Prostate gland (tissue), 2 donors: ENCODE measurements around the gene CENPP. TPM values are rescaled to one million over a fixed set of nuclear protein-coding genes. Genes with fewer than 3 reads are reported as not detected.
A peak's percentile ranks its signal among the peaks of the same experiment; 100 is the strongest.

ENCODE experiments used
- DNase-seq: peaks from one replicate; pipeline ENCODE4 v3.0.0-alpha.2; 2019; ENCODE audit warnings: low spot score
- H3K27ac ChIP-seq, 2 donors: fragments of 200-600 bp; sonication (generic); 2 replicates each; pipeline ENCODE4 v1.5.1; 2017 to 2019
- H3K27me3 ChIP-seq: fragments of 200-600 bp; sonication (generic); replicated peaks from 2 replicates; pipeline ENCODE4 v1.5.1; 2019; ENCODE audit not compliant: insufficient read depth
- H3K36me3 ChIP-seq, 2 donors: fragments of 200-600 bp; sonication (generic); 1 replicate in 1 of 2; 2 replicates in 1 of 2; pipeline versions ENCODE4 v1.5.1 to v1.8.1; 2017 to 2019
- H3K4me1 ChIP-seq: fragments of 200-600 bp; sonication (generic); replicated peaks from 2 replicates; pipeline ENCODE4 v1.5.1; 2019
- H3K4me3 ChIP-seq, 2 donors: fragments of 200-600 bp; sonication (generic); 2 replicates each; pipeline ENCODE4 v1.5.1; 2017 to 2019
- H3K9me3 ChIP-seq: fragments of 200-600 bp; sonication (generic); 2 replicates; pipeline ENCODE4 v1.5.1; 2017
- POLR2A ChIP-seq: fragments of 450-650 bp; IDR thresholded peaks from one replicate; pipeline ENCODE4 v1.6.1; 2016; ENCODE audit warnings: antibody characterized with exemption, mild to moderate bottlenecking
- POLR2AphosphoS5 ChIP-seq: sonication (generic); formaldehyde crosslinking; IDR thresholded peaks from one replicate; pipeline ENCODE4 v1.6.1; 2017; ENCODE audit warnings: antibody characterized with exemption
- whole genome bisulfite sequencing: methylation state at CpG from one replicate; pipeline ENCODE4 v1.1.5; 2018; 5-methylcytosine and 5-hydroxymethylcytosine counted together
- intact Hi-C: fragments of 100-400 bp; cut with DNase I; formaldehyde crosslinking; loops from one replicate; pipeline ENCODE4 v1.14.2; 2022
- total RNA-seq, 2 donors: library from RNA; depleted of rRNA; stranded (reverse); fragments of >200 nt; gene quantifications; one replicate each; pipeline ENCODE4 v1.1.0, GENCODE V29; 2016
- TF ChIP-seq, protein P1 (sequence below), 4 experiments: fragments of 200-600 bp in 2 of 4; fragments of 450-650 bp in 2 of 4; sonication (generic) in 2 of 4; IDR thresholded peaks; 1 replicate in 3 of 4; 2 replicates in 1 of 4; pipeline ENCODE4 v1.5.1; 2016 to 2019; ENCODE audit warnings: antibody characterized with exemption in 4 of 4, mild to moderate bottlenecking in 2 of 4, moderate library complexity in 2 of 4

CENPP gene
- total RNA-seq, 2 donors from 2014 or later = 1.4 to 21.5 TPM

DNA sequence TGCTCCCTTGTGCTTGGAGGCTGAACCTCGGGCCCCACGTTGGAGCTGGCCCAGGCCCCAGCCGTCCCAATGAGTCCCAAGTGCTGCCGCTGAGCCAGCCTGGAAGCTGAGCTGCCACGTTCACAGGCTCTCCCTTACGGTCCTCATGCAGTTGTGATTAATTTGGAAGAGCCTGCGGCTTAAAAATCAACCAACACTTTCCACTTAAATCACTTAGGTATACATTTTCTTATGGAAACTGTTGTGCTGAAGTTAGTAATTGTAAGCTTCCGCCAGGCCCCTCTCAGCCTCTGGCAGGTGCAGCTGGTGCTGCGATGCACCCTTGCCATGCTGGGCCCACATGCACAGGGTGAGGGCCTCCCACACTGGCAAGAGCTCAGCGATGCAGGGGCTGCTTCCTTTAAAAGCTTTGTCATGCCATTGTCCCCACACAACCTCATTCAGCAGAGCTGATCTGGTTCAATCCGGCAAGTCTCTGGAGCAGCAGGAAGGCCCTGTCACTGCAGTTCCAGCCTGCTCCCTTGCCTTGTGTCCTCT is 283.2 kb downstream of the CENPP start:
- peak overlapping the region in 1 of 2 donors; percentile 65 for H3K27ac ChIP-seq
- no peak for DNase-seq
- H3K4me1 ChIP-seq = no peaks in the 10 kb centered on the region

DNA sequence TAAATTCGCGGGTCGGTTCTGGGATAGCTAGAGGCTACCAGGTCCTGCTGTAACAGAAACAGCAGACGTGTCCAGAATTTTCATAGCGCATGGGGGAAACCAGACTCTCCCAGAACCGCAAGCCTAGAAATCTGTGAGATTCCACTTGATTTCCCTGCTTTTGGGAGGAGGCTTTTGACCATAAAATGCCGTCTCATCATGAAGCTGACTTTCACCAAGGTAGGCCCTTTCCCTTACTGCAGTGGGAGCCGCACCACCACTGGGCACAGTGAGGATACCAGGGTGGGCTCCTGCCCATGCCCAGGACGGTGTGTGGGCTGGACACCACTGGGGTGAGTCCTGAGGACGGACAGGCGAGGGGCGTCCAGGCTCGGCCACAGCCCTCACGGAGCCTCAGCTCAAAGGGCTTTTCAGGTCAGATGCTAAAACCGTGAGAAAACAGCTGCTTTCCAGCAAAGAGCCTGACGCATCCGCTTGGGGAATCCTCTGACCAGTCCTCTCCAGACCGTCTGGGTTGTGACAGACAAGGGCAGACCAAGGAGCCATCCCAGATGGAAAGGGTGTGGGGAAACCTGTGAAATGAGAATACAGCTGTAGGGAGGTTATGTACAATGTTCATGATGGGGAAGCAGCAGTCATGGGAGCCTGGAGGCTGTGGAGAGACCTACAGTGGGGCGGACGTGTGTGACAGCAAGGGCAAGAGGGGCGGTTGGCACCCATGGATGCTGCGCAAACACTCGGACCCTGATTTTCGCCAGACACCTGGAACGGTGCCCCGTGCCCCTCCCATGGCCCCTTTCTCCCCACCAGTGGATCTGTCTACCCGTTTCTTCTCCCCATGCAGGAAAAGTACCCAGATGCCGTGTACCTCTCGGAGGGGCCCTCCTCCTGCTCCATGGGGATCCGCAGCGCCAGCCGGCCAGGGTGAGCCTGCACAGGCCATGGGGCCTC is 285.0 kb downstream of the CENPP start:
- H3K4me3 ChIP-seq = no peak overlapping the region
- TF ChIP-seq, protein P1, sequence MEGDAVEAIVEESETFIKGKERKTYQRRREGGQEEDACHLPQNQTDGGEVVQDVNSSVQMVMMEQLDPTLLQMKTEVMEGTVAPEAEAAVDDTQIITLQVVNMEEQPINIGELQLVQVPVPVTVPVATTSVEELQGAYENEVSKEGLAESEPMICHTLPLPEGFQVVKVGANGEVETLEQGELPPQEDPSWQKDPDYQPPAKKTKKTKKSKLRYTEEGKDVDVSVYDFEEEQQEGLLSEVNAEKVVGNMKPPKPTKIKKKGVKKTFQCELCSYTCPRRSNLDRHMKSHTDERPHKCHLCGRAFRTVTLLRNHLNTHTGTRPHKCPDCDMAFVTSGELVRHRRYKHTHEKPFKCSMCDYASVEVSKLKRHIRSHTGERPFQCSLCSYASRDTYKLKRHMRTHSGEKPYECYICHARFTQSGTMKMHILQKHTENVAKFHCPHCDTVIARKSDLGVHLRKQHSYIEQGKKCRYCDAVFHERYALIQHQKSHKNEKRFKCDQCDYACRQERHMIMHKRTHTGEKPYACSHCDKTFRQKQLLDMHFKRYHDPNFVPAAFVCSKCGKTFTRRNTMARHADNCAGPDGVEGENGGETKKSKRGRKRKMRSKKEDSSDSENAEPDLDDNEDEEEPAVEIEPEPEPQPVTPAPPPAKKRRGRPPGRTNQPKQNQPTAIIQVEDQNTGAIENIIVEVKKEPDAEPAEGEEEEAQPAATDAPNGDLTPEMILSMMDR (IDR thresholded peaks at IDR 0.05) = no peak
- no peak for TF ChIP-seq POLR2AphosphoS5
- no peak for TF ChIP-seq POLR2A
- no peaks in the 10 kb centered on the region for H3K27me3 ChIP-seq
- no peak for DNase-seq
- no peaks in the 10 kb centered on the region for H3K4me1 ChIP-seq
- H3K9me3 ChIP-seq = no peaks in the 10 kb centered on the region
- 87% methylated on average over 32 of the region's 32 CpGs for WGBS
- peak overlapping the region; percentile 49 to 65 for H3K27ac ChIP-seq
- intact Hi-C loops = no loop called here
- H3K36me3 ChIP-seq = no peaks in the 10 kb centered on the region

More for the DNA sequence above, 283.2 kb downstream of the CENPP start:
- H3K36me3 ChIP-seq = no peaks in the 10 kb centered on the region
- WGBS = 66% methylated on average over 11 of the region's 11 CpGs
- no peaks in the 10 kb centered on the region for H3K27me3 ChIP-seq
- H3K4me3 ChIP-seq = no peak overlapping the region
- no peak for TF ChIP-seq POLR2AphosphoS5
- TF ChIP-seq, protein P1 (IDR thresholded peaks at IDR 0.05) = no peak
- intact Hi-C loops = no loop called here
- H3K9me3 ChIP-seq = no peaks in the 10 kb centered on the region

DNA sequence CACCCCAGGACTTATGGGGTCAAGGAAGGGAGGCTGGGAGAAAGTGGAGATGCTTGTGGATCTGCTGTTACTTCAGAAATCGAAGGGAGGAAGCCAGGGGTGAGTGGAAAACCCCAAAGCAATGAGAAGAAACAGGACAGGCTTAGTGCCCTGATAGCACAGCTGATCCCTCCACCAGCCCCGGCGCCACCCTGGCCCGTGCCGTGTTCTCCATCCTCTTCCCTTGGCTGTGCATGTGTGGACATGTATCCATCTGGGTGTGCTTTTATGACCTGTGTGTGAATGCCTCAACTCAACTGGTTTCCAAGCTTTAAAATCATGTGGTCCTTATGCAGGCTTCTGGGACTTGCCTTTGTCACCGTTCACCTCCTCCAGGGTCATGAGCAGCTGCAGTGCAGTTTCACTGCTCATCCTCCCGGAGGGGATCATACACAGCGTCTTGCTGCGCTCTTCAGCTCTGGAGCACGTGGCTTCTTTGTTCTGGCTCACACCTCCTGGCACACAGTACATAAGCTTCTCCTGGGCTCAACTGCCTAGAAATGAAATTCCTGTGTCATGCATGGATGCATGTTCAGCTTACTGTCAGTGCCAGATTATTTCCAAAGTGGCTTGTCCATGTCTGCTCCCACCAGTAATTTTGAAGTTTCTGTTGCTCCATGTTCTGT is 286.0 kb downstream of the CENPP start:
- H3K4me1 ChIP-seq = no peaks in the 10 kb centered on the region
- TF ChIP-seq POLR2A (no peak), POLR2AphosphoS5 (no peak)
- TF ChIP-seq, protein P1 (IDR thresholded peaks at IDR 0.05) = no peak
- no peak overlapping the region for H3K4me3 ChIP-seq
- 46% methylated on average over 10 of the region's 10 CpGs for WGBS
- no peaks in the 10 kb centered on the region for H3K9me3 ChIP-seq
- DNase-seq = no peak
- intact Hi-C loops = no loop called here
- peak overlapping the region; percentile 14 to 65 for H3K27ac ChIP-seq
- H3K27me3 ChIP-seq = no peaks in the 10 kb centered on the region
- no peaks in the 10 kb centered on the region for H3K36me3 ChIP-seq

DNA sequence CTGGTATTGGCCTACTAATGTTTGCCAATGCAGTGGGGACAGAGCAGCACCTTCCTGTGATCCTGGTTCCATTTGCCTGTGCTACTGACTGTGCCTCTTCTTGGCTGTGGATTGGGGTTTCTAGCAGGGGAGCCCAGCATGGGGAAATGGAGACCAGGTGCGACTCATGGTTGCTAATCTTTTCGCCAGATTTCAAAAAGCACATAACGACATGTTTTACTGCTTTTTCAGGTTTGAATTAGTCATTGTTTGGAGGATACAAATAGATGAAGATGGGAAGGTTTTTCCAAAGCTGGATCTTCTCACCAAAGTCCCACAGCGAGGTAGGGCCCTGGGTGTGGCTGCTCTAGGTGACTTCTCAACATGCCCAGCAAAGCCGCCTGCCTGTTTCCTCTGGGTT is 286.5 kb downstream of the CENPP start:
- H3K27ac ChIP-seq = peak overlapping the region in 1 of 2 donors; percentile 65
- no peak for DNase-seq

More for the DNA sequence above, 286.5 kb downstream of the CENPP start:
- Histone ChIP-seq H3K9me3 (no peaks in the 10 kb centered on the region), H3K4me3 (no peak overlapping the region), H3K4me1 (no peaks in the 10 kb centered on the region), H3K27me3 (no peaks in the 10 kb centered on the region), H3K36me3 (no peaks in the 10 kb centered on the region)
- intact Hi-C loops = no loop called here
- TF ChIP-seq POLR2A (no peak), POLR2AphosphoS5 (no peak)
- TF ChIP-seq, protein P1 (IDR thresholded peaks at IDR 0.05) = no peak
- 86% methylated on average over 5 of the region's 5 CpGs for WGBS
